Measurements from ENCODE around the gene PON2.
"Not testable (repeated sequence)": the region's sequence is repeated elsewhere in the genome, so short reads cannot be mapped to it uniquely, and the experiment has no call there.

Gene PON2

GRCh38 chr7:95434557-95435421 is at the start of gene PON2:
TSS of gene PON2 (minus strand) at chr7:95435028. CDS start at chr7:95434951, 77 bp downstream.
- DNase-seq (ENCODE audit: low read depth): no peak

GRCh38 chr7:95482424-95482823 is 47.6 kb upstream of the PON2 start:
- DNase-seq (ENCODE audit: low read depth): no peak

- DNase-seq (ENCODE audit: low read depth): no peak
Measured at GRCh38 chr7:95481271-95482165, 46.7 kb upstream of the PON2 start.

GRCh38 chr7:95479992-95480624 is 45.3 kb upstream of the PON2 start:
- DNase-seq (ENCODE audit: low read depth): no peak

- no peak for DNase-seq (ENCODE audit: low read depth)
Measured at GRCh38 chr7:95478272-95479037, 43.6 kb upstream of the PON2 start.

- DNase-seq (ENCODE audit: low read depth): no peak
Measured at GRCh38 chr7:95476904-95477594, 42.2 kb upstream of the PON2 start.

- no peak for DNase-seq (ENCODE audit: low read depth)
Measured at GRCh38 chr7:95476072-95476847, 41.4 kb upstream of the PON2 start.

- no peak for DNase-seq (ENCODE audit: low read depth)
Measured at GRCh38 chr7:95473276-95473985, 38.6 kb upstream of the PON2 start.

GRCh38 chr7:95472581-95473161 is 37.8 kb upstream of the PON2 start:
- no peak for DNase-seq (ENCODE audit: low read depth)

- DNase-seq (ENCODE audit: low read depth): no peak
Measured at GRCh38 chr7:95471071-95471470, 36.2 kb upstream of the PON2 start.

GRCh38 chr7:95470452-95470851 is 35.6 kb upstream of the PON2 start:
- no peak for DNase-seq (ENCODE audit: low read depth)

GRCh38 chr7:95469848-95470247 is 35.0 kb upstream of the PON2 start:
- DNase-seq (ENCODE audit: low read depth): no peak

GRCh38 chr7:95469187-95469586 is 34.4 kb upstream of the PON2 start:
- no peak for DNase-seq (ENCODE audit: low read depth)

- DNase-seq (ENCODE audit: low read depth): no peak
Measured at GRCh38 chr7:95467912-95468607, 33.2 kb upstream of the PON2 start.

- DNase-seq (ENCODE audit: low read depth): not testable (repeated sequence)
Measured at GRCh38 chr7:95460653-95461052, 25.8 kb upstream of the PON2 start.

- DNase-seq (ENCODE audit: low read depth): no peak
Measured at GRCh38 chr7:95457947-95458346, 23.1 kb upstream of the PON2 start.

GRCh38 chr7:95454438-95455045 is 19.7 kb upstream of the PON2 start:
- no peak for DNase-seq (ENCODE audit: low read depth)

- DNase-seq (ENCODE audit: low read depth): no peak
Measured at GRCh38 chr7:95446618-95447017, 11.8 kb upstream of the PON2 start.
